IMR-90 (cell line): Measurements from ENCODE around the gene FXYD3. TPM values are rescaled to one million over a fixed set of nuclear protein-coding genes. Genes with fewer than 3 reads are reported as not detected.

Source experiments
- ATAC-seq: fragments of 200-7000 bp; cut with Tn5 transposase; 2 replicates; pipeline ENCODE4 v1.9.1; 2020; ENCODE audit warnings: low read depth, mild to moderate bottlenecking, moderate library complexity
- BruUV-seq: library from RNA; stranded (reverse); fragments of 400-500 nt; replicated peaks from 2 replicates; lab custom pipeline; 2021; lab: Mats Ljungman, UMichigan
- CTCF ChIA-PET: fragments of 300-600 bp; formaldehyde crosslinking; extraction: SDS; loops from one replicate; lab custom pipeline; 2021; ENCODE audit warnings: antibody characterized with exemption; lab: Yijun Ruan, JAX
- POLR2A ChIA-PET: fragments of 300-600 bp; sonication (Branson Sonifier 250); formaldehyde crosslinking; loops from one replicate; lab custom pipeline; 2022; ENCODE audit warnings: antibody characterized with exemption; ENCODE audit not compliant: unreplicated experiment; lab: Charles Lee
- DNase-seq: peaks from one replicate; pipeline ENCODE4 v3.0.0; 2013
- H2AFZ ChIP-seq: replicated peaks from 2 replicates; pipeline ENCODE3; 2013; ENCODE audit warnings: low read length, mild to moderate bottlenecking; ENCODE audit not compliant: poor library complexity
- H2AK5ac ChIP-seq: 2 replicates; pipeline ENCODE4 v1.6.1; 2013; ENCODE audit warnings: low read depth, low read length, inconsistent platforms
- H2AK9ac ChIP-seq: replicated peaks from 2 replicates; pipeline ENCODE3; 2013; ENCODE audit warnings: mild to moderate bottlenecking, low read depth, low read length, moderate library complexity; ENCODE audit not compliant: poor library complexity
- H2BK120ac ChIP-seq: 2 replicates; pipeline ENCODE4 v1.6.1; 2013; ENCODE audit warnings: low read depth, low read length, inconsistent platforms
- H2BK15ac ChIP-seq: 3 replicates; pipeline ENCODE4 v1.6.1; 2013; ENCODE audit warnings: low read depth, low read length, inconsistent platforms
- H2BK20ac ChIP-seq: 2 replicates; pipeline ENCODE4 v1.6.1; 2013; ENCODE audit warnings: low read depth, mild to moderate bottlenecking, inconsistent platforms, low read length, moderate library complexity
- H2BK5ac ChIP-seq: 2 replicates; pipeline ENCODE4 v1.6.1; 2013; ENCODE audit warnings: mild to moderate bottlenecking, low read depth, low read length, inconsistent platforms; ENCODE audit not compliant: poor library complexity, severe bottlenecking
- H3K14ac ChIP-seq: replicated peaks from 2 replicates; pipeline ENCODE4 v1.6.1; 2013; ENCODE audit warnings: low read depth, low read length, inconsistent platforms
- H3K18ac ChIP-seq: 2 replicates; pipeline ENCODE4 v1.6.1; 2013; ENCODE audit warnings: low read depth, low read length, control low read depth
- H3K23ac ChIP-seq: 2 replicates; pipeline ENCODE4 v1.6.1; 2013; ENCODE audit warnings: low read depth, low read length, inconsistent platforms
- H3K27ac ChIP-seq: 2 replicates; pipeline ENCODE4 v1.5.1; 2013; ENCODE audit warnings: mild to moderate bottlenecking, control low read depth, low read length; ENCODE audit not compliant: insufficient read depth
- H3K27me3 ChIP-seq: 2 replicates; pipeline ENCODE4 v1.6.1; 2013; ENCODE audit warnings: low read length; ENCODE audit not compliant: control insufficient read depth, insufficient read depth
- H3K36me3 ChIP-seq: 2 replicates; pipeline ENCODE4 v1.6.1; 2013; ENCODE audit warnings: low read length, mixed read lengths; ENCODE audit not compliant: control insufficient read depth, insufficient read depth
- H3K4ac ChIP-seq: 2 replicates; pipeline ENCODE4 v1.6.1; 2013; ENCODE audit warnings: low read depth, low read length, inconsistent platforms
- H3K4me1 ChIP-seq: 2 replicates; pipeline ENCODE4 v1.6.1; 2013; ENCODE audit warnings: low read length, mixed read lengths; ENCODE audit not compliant: control insufficient read depth, insufficient read depth
- H3K4me2 ChIP-seq: 2 replicates; pipeline ENCODE4 v1.6.1; 2013; ENCODE audit warnings: low read depth, mild to moderate bottlenecking, control low read depth, low read length, moderate library complexity
- H3K4me3 ChIP-seq: 2 replicates; pipeline ENCODE4 v1.5.1; 2013; ENCODE audit warnings: low read depth, mild to moderate bottlenecking, control low read depth, low read length, moderate library complexity; ENCODE audit not compliant: insufficient read depth
- H3K56ac ChIP-seq: 2 replicates; pipeline ENCODE4 v1.6.1; 2013; ENCODE audit warnings: low read length, inconsistent platforms; ENCODE audit not compliant: insufficient read depth; ENCODE audit errors: extremely low read depth
- H3K79me1 ChIP-seq, 2 experiments: 2 replicates each; pipeline ENCODE4 v1.6.1; 2013; ENCODE audit warnings: low read length in 2 of 2, inconsistent platforms in 1 of 2, low read depth in 1 of 2
- H3K9ac ChIP-seq: 2 replicates; pipeline ENCODE4 v1.6.1; 2013; ENCODE audit warnings: low read depth, low read length, control low read depth
- H3K9me1 ChIP-seq: 2 replicates; pipeline ENCODE4 v1.6.1; 2013; ENCODE audit warnings: low read length, inconsistent platforms; ENCODE audit not compliant: insufficient read depth
- H3K9me3 ChIP-seq: 2 replicates; pipeline ENCODE4 v1.6.1; 2013; ENCODE audit warnings: low read length; ENCODE audit not compliant: control insufficient read depth, insufficient read depth
- H4K20me1 ChIP-seq: 2 replicates; pipeline ENCODE4 v1.6.1; 2013; ENCODE audit warnings: low read length, inconsistent platforms; ENCODE audit not compliant: insufficient read depth
- H4K5ac ChIP-seq: 2 replicates; pipeline ENCODE4 v1.6.1; 2013; ENCODE audit warnings: mild to moderate bottlenecking, low read depth, low read length, control low read depth
- H4K8ac ChIP-seq, 2 experiments: 2 replicates each; pipeline ENCODE4 v1.6.1; 2013; ENCODE audit warnings: low read depth in 2 of 2, low read length in 2 of 2, control low read depth in 1 of 2, inconsistent platforms in 1 of 2
- H4K91ac ChIP-seq: 2 replicates; pipeline ENCODE4 v1.6.1; 2013; ENCODE audit warnings: low read depth, low read length, inconsistent platforms; ENCODE audit not compliant: insufficient read depth
- CEBPB ChIP-seq: IDR thresholded peaks from 2 replicates; pipeline ENCODE4 v1.6.1; 2012; ENCODE audit warnings: low read depth, low read length, improper control_type of control experiment
- FOS ChIP-seq: fragments of 150-350 bp; IDR thresholded peaks from 2 replicates; pipeline ENCODE4 v1.6.1; 2016; ENCODE audit warnings: low read depth, low read length
- MAFK ChIP-seq: IDR thresholded peaks from 2 replicates; pipeline ENCODE4 v1.6.1; 2012; ENCODE audit warnings: low read depth, low read length, improper control_type of control experiment
- MXI1 ChIP-seq: IDR thresholded peaks from 2 replicates; pipeline ENCODE4 v1.6.1; 2012; ENCODE audit warnings: low read depth, mild to moderate bottlenecking, low read length, moderate library complexity, borderline replicate concordance
- NFE2L2 ChIP-seq: fragments of 150-350 bp; IDR thresholded peaks from 2 replicates; pipeline ENCODE4 v1.6.1; 2016; ENCODE audit warnings: low read depth, mild to moderate bottlenecking, low read length
- POLR2A ChIP-seq: IDR thresholded peaks from 2 replicates; pipeline ENCODE4 v1.6.1; 2012; ENCODE audit warnings: mild to moderate bottlenecking, low read depth, low read length
- RAD21 ChIP-seq: IDR thresholded peaks from 2 replicates; pipeline ENCODE4 v1.6.1; 2012; ENCODE audit warnings: low read length, improper control_type of control experiment
- RCOR1 ChIP-seq: IDR thresholded peaks from 2 replicates; pipeline ENCODE4 v1.6.1; 2012; ENCODE audit warnings: mild to moderate bottlenecking, low read length, improper control_type of control experiment; ENCODE audit not compliant: insufficient replicate concordance
- RFX5 ChIP-seq: IDR thresholded peaks from 2 replicates; pipeline ENCODE4 v1.8.0; 2012; ENCODE audit warnings: low read depth, mild to moderate bottlenecking, low read length, moderate library complexity
- WGBS, 2 experiments: methylation state at CpG; one replicate each; pipeline versions ENCODE4 v1.1.5 to v1.1.7; 2013; ENCODE audit warnings: missing lambda C conversion rate in 2 of 2; ENCODE audit not compliant: insufficient read length in 1 of 2; ENCODE audit errors: extremely low coverage in 2 of 2; 5-methylcytosine and 5-hydroxymethylcytosine counted together
- dilution Hi-C: fragments of 300-500 bp; cut with HindIII; formaldehyde crosslinking; loops from one replicate; pipeline ENCODE4 v1.14.3; 2018; ENCODE audit warnings: low sequenced_read_pairs; ENCODE audit not compliant: unreplicated experiment
- in situ Hi-C: fragments of 300-500 bp; cut with MboI; formaldehyde crosslinking; loops from 3 replicates; pipeline ENCODE4 v1.14.3; 2019; ENCODE audit warnings: low sequenced_read_pairs, inconsistent platforms, mixed read lengths
- intact Hi-C: fragments of 100-400 bp; cut with micrococcal nuclease; formaldehyde crosslinking; loops from 2 replicates; pipeline ENCODE4 v1.10.0; 2022
- polyA plus RNA-seq, 3 experiments: library from polyadenylated mRNA; depleted of rRNA; stranded (reverse); fragments of >200 nt; gene quantifications; 2 replicates each; pipeline ENCODE4 v1.2.3, GENCODE V29; 2012; ENCODE audit warnings: low replicate concordance in 1 of 3
- total RNA-seq: library from RNA; depleted of rRNA; stranded (reverse); fragments of >200 nt; gene quantifications from 2 replicates; pipeline ENCODE4 v1.2.3, GENCODE V29; 2012
- TF ChIP-seq, protein P1 (sequence below): fragments of 150-350 bp; IDR thresholded peaks from 2 replicates; pipeline ENCODE4 v1.6.1; 2017; ENCODE audit warnings: mild to moderate bottlenecking, antibody characterized with exemption, low read length, low read depth
- TF ChIP-seq, protein P2 (sequence below): conservative IDR thresholded peaks from 2 replicates; pipeline ENCODE4 v1.5.1; 2012; ENCODE audit warnings: mild to moderate bottlenecking, low read depth, low read length, improper control_type of control experiment

The FXYD3 gene
- total and polyA plus RNA-seq, 2 of the 4 experiments (the other 2 are of a cell fraction) = not detected

DNA sequence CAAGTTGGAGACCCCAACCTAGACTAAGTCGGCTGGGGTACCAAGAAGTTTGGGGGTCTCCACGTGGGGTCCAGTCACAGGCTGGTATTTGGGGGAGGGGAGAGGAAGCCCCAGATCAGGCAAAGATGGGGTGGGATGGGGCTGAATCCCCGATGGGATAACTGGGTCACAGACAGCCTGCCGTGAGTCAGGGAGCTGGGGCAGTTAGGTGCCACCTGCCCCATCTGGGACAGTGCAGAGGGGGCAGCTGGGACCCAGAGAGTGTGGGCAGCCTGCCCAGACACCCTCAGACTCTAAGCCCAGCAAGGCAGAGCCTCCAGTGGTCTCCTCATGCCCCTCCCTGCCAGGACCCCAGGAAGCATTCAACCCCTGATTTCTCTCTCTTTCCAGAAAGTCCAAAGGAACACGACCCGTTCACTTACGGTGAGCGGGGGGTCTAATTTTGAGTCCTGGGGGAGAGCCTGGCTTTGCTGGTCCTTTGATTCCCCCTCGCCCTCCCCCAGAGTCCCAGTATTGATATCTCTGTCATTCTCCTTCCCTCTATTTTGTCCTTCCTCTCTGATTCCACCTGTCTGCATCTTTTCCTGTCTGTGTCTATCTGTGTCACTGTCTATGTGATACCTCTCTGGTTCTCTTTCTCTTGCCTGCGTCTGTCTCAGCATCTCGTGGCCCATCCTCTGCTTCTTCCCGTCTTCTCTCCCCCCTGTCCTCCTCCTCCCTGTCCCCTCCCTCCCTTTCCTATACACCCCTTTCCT is 24.8 kb downstream of the FXYD3 start:
- in situ Hi-C loops = no loop called here
- intact Hi-C loops = loop anchor here (5.0 kb wide), 1 partner anchor 127 kb away; the partner anchor contains the start of gene USF2

More for the DNA sequence above, 24.8 kb downstream of the FXYD3 start:
- Histone ChIP-seq H3K36me3 (no peaks in the 10 kb centered on the region), H2BK20ac (no peak overlapping the region), H2BK120ac (no peak overlapping the region), H3K4ac (no peak overlapping the region), H3K9ac (no peak overlapping the region), H2BK15ac (no peak overlapping the region), H3K27me3 (peaks cover 32% of the 10 kb centered on the region), H2AK9ac (peak overlapping the region; percentile 31), H2AK5ac (0 out of 2 replicates have a peak overlapping the region, but pooled peaks have one; percentile 59), H4K20me1 (peaks cover 2% of the 10 kb centered on the region; the same call in 1 of the 2 replicates), H3K9me1 (peaks cover 3% of the 10 kb centered on the region; the same call in 1 of the 2 replicates), H4K5ac (no peak overlapping the region), H3K14ac (no peak overlapping the region), H3K23ac (no peak overlapping the region), H3K79me1 (no peaks in the 10 kb centered on the region), H4K91ac (no peak overlapping the region), H3K4me2 (no peak overlapping the region), H3K18ac (no peak overlapping the region), H2BK5ac (no peak overlapping the region), H4K8ac (no peak overlapping the region), H3K56ac (no peak overlapping the region), H3K4me3 (no peak overlapping the region), H3K9me3 (no peaks in the 10 kb centered on the region), H3K27ac (no peak overlapping the region), H2AFZ (peak overlapping the region; percentile 84), H3K4me1 (peaks cover 18% of the 10 kb centered on the region)
- DNase-seq = no peak
- TF ChIP-seq FOS = no peak
- TF ChIP-seq MXI1 = no peak
- TF ChIP-seq NFE2L2 = no peak
- TF ChIP-seq, protein P1, sequence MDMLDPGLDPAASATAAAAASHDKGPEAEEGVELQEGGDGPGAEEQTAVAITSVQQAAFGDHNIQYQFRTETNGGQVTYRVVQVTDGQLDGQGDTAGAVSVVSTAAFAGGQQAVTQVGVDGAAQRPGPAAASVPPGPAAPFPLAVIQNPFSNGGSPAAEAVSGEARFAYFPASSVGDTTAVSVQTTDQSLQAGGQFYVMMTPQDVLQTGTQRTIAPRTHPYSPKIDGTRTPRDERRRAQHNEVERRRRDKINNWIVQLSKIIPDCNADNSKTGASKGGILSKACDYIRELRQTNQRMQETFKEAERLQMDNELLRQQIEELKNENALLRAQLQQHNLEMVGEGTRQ = no peak
- no peak for TF ChIP-seq RFX5
- TF ChIP-seq RCOR1 = no peak
- TF ChIP-seq CEBPB = no peak
- TF ChIP-seq, protein P2, sequence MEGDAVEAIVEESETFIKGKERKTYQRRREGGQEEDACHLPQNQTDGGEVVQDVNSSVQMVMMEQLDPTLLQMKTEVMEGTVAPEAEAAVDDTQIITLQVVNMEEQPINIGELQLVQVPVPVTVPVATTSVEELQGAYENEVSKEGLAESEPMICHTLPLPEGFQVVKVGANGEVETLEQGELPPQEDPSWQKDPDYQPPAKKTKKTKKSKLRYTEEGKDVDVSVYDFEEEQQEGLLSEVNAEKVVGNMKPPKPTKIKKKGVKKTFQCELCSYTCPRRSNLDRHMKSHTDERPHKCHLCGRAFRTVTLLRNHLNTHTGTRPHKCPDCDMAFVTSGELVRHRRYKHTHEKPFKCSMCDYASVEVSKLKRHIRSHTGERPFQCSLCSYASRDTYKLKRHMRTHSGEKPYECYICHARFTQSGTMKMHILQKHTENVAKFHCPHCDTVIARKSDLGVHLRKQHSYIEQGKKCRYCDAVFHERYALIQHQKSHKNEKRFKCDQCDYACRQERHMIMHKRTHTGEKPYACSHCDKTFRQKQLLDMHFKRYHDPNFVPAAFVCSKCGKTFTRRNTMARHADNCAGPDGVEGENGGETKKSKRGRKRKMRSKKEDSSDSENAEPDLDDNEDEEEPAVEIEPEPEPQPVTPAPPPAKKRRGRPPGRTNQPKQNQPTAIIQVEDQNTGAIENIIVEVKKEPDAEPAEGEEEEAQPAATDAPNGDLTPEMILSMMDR = no peak
- no peak for TF ChIP-seq POLR2A
- TF ChIP-seq MAFK = no peak
- no peak for TF ChIP-seq RAD21
- ATAC-seq = no peak
- POLR2A ChIA-PET = no interaction called here
- CTCF ChIA-PET = interaction anchor here (0.6 to 2.1 kb wide), 4 partner anchors 10 to 96 kb away, joined by 3 to 10 read pairs (median 4); no protein-coding TSS in a partner anchor
- no TSS peak for BruUV-seq
- 62% methylated on average over 2 of the region's 12 CpGs; no CpG with 5 or more reads in 1 of the 2 experiments for WGBS, 2 experiments
- dilution Hi-C loops = no loop called here
